Measurements from ENCODE around the gene TMEM141. TPM values are rescaled to one million over a fixed set of nuclear protein-coding genes. Genes with fewer than 3 reads are reported as not detected.

Gene TMEM141
- total and polyA plus RNA-seq, 5 experiments from 2014 or later, result 34.2 to 51.6 (median 40.5) TPM

Small RNA genes lying within 50 kb of the gene (microRNA-seq; reads per million reads assigned to microRNA genes)
- gene MIR4292 (ENCODE audit: borderline microRNAs expressed) (not detected), gene MIR6722 (ENCODE audit: borderline microRNAs expressed) (not detected)

Other genes with a start within 250 kb of the TMEM141 start
- 10 to 100 TPM; 76.2 to 84.3 TPM for gene NOTCH1, start 245.3 kb upstream of the TMEM141 start, total RNA-seq
- gene NOTCH1, start 245.3 kb upstream of the TMEM141 start, polyA plus RNA-seq, result 1 to 10 TPM; 1.3 to 5.9 (median 1.6) TPM
- 1 to 10 TPM in 1 of 2 experiments, under 1 TPM in 1; 0.36 to 1.2 TPM for gene EGFL7, start 128.4 kb upstream of the TMEM141 start, total RNA-seq
- gene EGFL7, start 128.4 kb upstream of the TMEM141 start, polyA plus RNA-seq, result under 1 TPM in 2 of 3 donors, not detected in 1; 0.48 to 0.70 TPM
- gene AGPAT2, start 103.9 kb upstream of the TMEM141 start, total RNA-seq, result 1 to 10 TPM; 3.0 to 5.8 TPM
- gene AGPAT2, start 103.9 kb upstream of the TMEM141 start, polyA plus RNA-seq, result 10 to 100 TPM; 10.7 to 24.8 (median 14.6) TPM
- 1 to 10 TPM in 1 of 2 experiments, under 1 TPM in 1; 0.58 to 1.1 TPM for gene DIPK1B, start 78.8 kb upstream of the TMEM141 start, total RNA-seq
- gene DIPK1B, start 78.8 kb upstream of the TMEM141 start, polyA plus RNA-seq, result under 1 TPM in 1 of 3 donors, not detected in 2; 0.07 TPM
- 10 to 100 TPM; 11.0 to 11.1 TPM for gene LCN10, start 48.4 kb upstream of the TMEM141 start, total RNA-seq
- gene LCN10, start 48.4 kb upstream of the TMEM141 start, polyA plus RNA-seq, result 1 to 10 TPM in 2 of 3 donors, under 1 TPM in 1; 0.60 to 6.6 (median 3.1) TPM
- not detected for gene LCN6, start 42.8 kb upstream of the TMEM141 start, total RNA-seq
- not detected for gene LCN6, start 42.8 kb upstream of the TMEM141 start, polyA plus RNA-seq
- gene LCN8, start 33.1 kb upstream of the TMEM141 start, total RNA-seq, result 1 to 10 TPM; 1.4 to 2.6 TPM
- not detected for gene LCN8, start 33.1 kb upstream of the TMEM141 start, polyA plus RNA-seq
- gene LCN15, start 26.8 kb upstream of the TMEM141 start, total RNA-seq, result not detected
- gene LCN15, start 26.8 kb upstream of the TMEM141 start, polyA plus RNA-seq, result not detected
- 1 to 10 TPM; 1.4 to 2.3 TPM for gene CCDC183, start 5.0 kb downstream of the TMEM141 start, total RNA-seq
- under 1 TPM in 1 of 3 donors, not detected in 2; 0.18 TPM for gene CCDC183, start 5.0 kb downstream of the TMEM141 start, polyA plus RNA-seq
- 10 to 100 TPM; 72.3 to 74.5 TPM for gene RABL6, start 16.6 kb downstream of the TMEM141 start, total RNA-seq
- 10 to 100 TPM; 11.6 to 17.2 (median 11.9) TPM for gene RABL6, start 16.6 kb downstream of the TMEM141 start, polyA plus RNA-seq
- gene AJM1, start 51.1 kb downstream of the TMEM141 start, total RNA-seq, result 1 to 10 TPM; 1.3 TPM
- gene AJM1, start 51.1 kb downstream of the TMEM141 start, polyA plus RNA-seq, result under 1 TPM in 2 of 3 donors, not detected in 1; 0.05 to 0.10 TPM
- 10 to 100 TPM; 25.2 to 29.6 TPM for gene PHPT1, start 58.1 kb downstream of the TMEM141 start, total RNA-seq
- 10 to 100 TPM; 82.6 to 98.1 (median 83.1) TPM for gene PHPT1, start 58.1 kb downstream of the TMEM141 start, polyA plus RNA-seq
- 1 to 10 TPM; 6.3 to 7.5 TPM for gene MAMDC4, start 61.0 kb downstream of the TMEM141 start, total RNA-seq
- gene MAMDC4, start 61.0 kb downstream of the TMEM141 start, polyA plus RNA-seq, result under 1 TPM in 2 of 3 donors, not detected in 1; 0.14 to 0.35 TPM
- 100 to 1,000 TPM; 291 to 301 TPM for gene EDF1, start 75.0 kb downstream of the TMEM141 start, total RNA-seq
- gene EDF1, start 75.0 kb downstream of the TMEM141 start, polyA plus RNA-seq, result 100 to 1,000 TPM; 319 to 403 (median 380) TPM
- gene TRAF2, start 95.2 kb downstream of the TMEM141 start, total RNA-seq, result 10 to 100 TPM; 28.0 to 34.4 TPM
- gene TRAF2, start 95.2 kb downstream of the TMEM141 start, polyA plus RNA-seq, result 10 to 100 TPM in 2 of 3 donors, 1 to 10 TPM in 1; 7.9 to 24.4 (median 12.2) TPM
- 10 to 100 TPM; 93.1 TPM for gene FBXW5, start 153.4 kb downstream of the TMEM141 start, total RNA-seq
- 10 to 100 TPM; 62.9 to 92.1 (median 83.7) TPM for gene FBXW5, start 153.4 kb downstream of the TMEM141 start, polyA plus RNA-seq
- gene C8G, start 153.9 kb downstream of the TMEM141 start, total RNA-seq, result under 1 TPM in 1 of 2 experiments, not detected in 1; 0.99 TPM
- gene C8G, start 153.9 kb downstream of the TMEM141 start, polyA plus RNA-seq, result 1 to 10 TPM in 1 of 3 donors, not detected in 2; 1.6 TPM
- 1 to 10 TPM; 2.6 to 2.7 TPM for gene LCN12, start 160.9 kb downstream of the TMEM141 start, total RNA-seq
- not detected for gene LCN12, start 160.9 kb downstream of the TMEM141 start, polyA plus RNA-seq
- under 1 TPM in 1 of 2 experiments, not detected in 1; 0.58 TPM for gene PTGDS, start 186.2 kb downstream of the TMEM141 start, total RNA-seq
- 1 to 10 TPM in 1 of 3 donors, under 1 TPM in 1, not detected in 1; 0.31 to 3.2 TPM for gene PTGDS, start 186.2 kb downstream of the TMEM141 start, polyA plus RNA-seq
- gene LCNL1, start 191.6 kb downstream of the TMEM141 start, total RNA-seq, result under 1 TPM; 0.44 to 0.74 TPM
- not detected for gene LCNL1, start 191.6 kb downstream of the TMEM141 start, polyA plus RNA-seq
- gene PAXX, start 201.1 kb downstream of the TMEM141 start, total RNA-seq, result 100 to 1,000 TPM; 129 to 137 TPM
- gene PAXX, start 201.1 kb downstream of the TMEM141 start, polyA plus RNA-seq, result 100 to 1,000 TPM; 104 to 119 (median 112) TPM
- 10 to 100 TPM; 11.1 to 13.5 TPM for gene CLIC3, start 205.2 kb downstream of the TMEM141 start, total RNA-seq
- gene CLIC3, start 205.2 kb downstream of the TMEM141 start, polyA plus RNA-seq, result 10 to 100 TPM in 2 of 3 donors, 1 to 10 TPM in 1; 7.0 to 30.2 (median 16.9) TPM
- gene ABCA2, start 236.9 kb downstream of the TMEM141 start, total RNA-seq, result 10 to 100 TPM; 37.0 to 41.5 TPM
- gene ABCA2, start 236.9 kb downstream of the TMEM141 start, polyA plus RNA-seq, result 1 to 10 TPM; 3.9 to 9.4 (median 4.7) TPM
- gene FUT7, start 240.7 kb downstream of the TMEM141 start, total RNA-seq, result under 1 TPM in 1 of 2 experiments, not detected in 1; 0.13 TPM
- 1 to 10 TPM; 1.2 to 1.6 (median 1.6) TPM for gene FUT7, start 240.7 kb downstream of the TMEM141 start, polyA plus RNA-seq

All from naive thymus-derived CD8-positive, alpha-beta T cell (primary cell).